Measurements from ENCODE around the gene STRBP. TPM values are rescaled to one million over a fixed set of nuclear protein-coding genes. Genes with fewer than 3 reads are reported as not detected.
"Not testable (repeated sequence)": the region's sequence is repeated elsewhere in the genome, so short reads cannot be mapped to it uniquely, and the experiment has no call there.

STRBP gene
- total RNA-seq, 1 donor from 2014 or later, result 11.7 TPM

- H3K27ac Mint-ChIP-seq (ENCODE audit: unreplicated experiment), result no peak overlapping the region
- TF ChIP-seq CTCF (IDR thresholded peaks at IDR 0.05), result no peak
- H3K27me3 Mint-ChIP-seq (ENCODE audit: low read depth), result no peaks in the 10 kb centered on the region
- DNase-seq (ENCODE audit: low spot score), result no peak
- peaks cover 3% of the 10 kb centered on the region for H3K36me3 Mint-ChIP-seq (ENCODE audit: low read depth)
- no peak overlapping the region for H3K4me3 Mint-ChIP-seq (ENCODE audit: unreplicated experiment)
- no peaks in the 10 kb centered on the region for H3K9me3 Mint-ChIP-seq (ENCODE audit: low read depth)
- no peaks in the 10 kb centered on the region for H3K4me1 Mint-ChIP-seq (ENCODE audit: low read depth)
These were observed 62.3 kb downstream of the STRBP start for GRCh38 chr9:123206065-123206464.

- DNase-seq (ENCODE audit: low spot score), result no peak
- Mint-ChIP-seq H3K36me3 (ENCODE audit: low read depth) (peaks cover 3% of the 10 kb centered on the region), H3K4me3 (ENCODE audit: unreplicated experiment) (no peak overlapping the region), H3K27ac (ENCODE audit: unreplicated experiment) (no peak overlapping the region), H3K27me3 (ENCODE audit: low read depth) (no peaks in the 10 kb centered on the region), H3K9me3 (ENCODE audit: low read depth) (no peaks in the 10 kb centered on the region), H3K4me1 (ENCODE audit: low read depth) (no peaks in the 10 kb centered on the region)
- no peak for TF ChIP-seq CTCF (IDR thresholded peaks at IDR 0.05)
These were observed 67.3 kb downstream of the STRBP start for GRCh38 chr9:123201083-123201482.

GRCh38 chr9:123200469-123200868 is 67.9 kb downstream of the STRBP start:
- H3K4me1 Mint-ChIP-seq (ENCODE audit: low read depth); H3K9me3 Mint-ChIP-seq (ENCODE audit: low read depth); H3K4me3 Mint-ChIP-seq (ENCODE audit: unreplicated experiment); DNase-seq (ENCODE audit: low spot score); H3K27me3 Mint-ChIP-seq (ENCODE audit: low read depth); H3K27ac Mint-ChIP-seq (ENCODE audit: unreplicated experiment); H3K36me3 Mint-ChIP-seq (ENCODE audit: low read depth): not testable (repeated sequence)

GRCh38 chr9:123196124-123196523 is 72.3 kb downstream of the STRBP start:
- no peaks in the 10 kb centered on the region for H3K9me3 Mint-ChIP-seq (ENCODE audit: low read depth)
- no peaks in the 10 kb centered on the region for H3K4me1 Mint-ChIP-seq (ENCODE audit: low read depth)
- H3K27ac Mint-ChIP-seq (ENCODE audit: unreplicated experiment), result no peak overlapping the region
- H3K4me3 Mint-ChIP-seq (ENCODE audit: unreplicated experiment), result no peak overlapping the region
- H3K27me3 Mint-ChIP-seq (ENCODE audit: low read depth), result no peaks in the 10 kb centered on the region
- H3K36me3 Mint-ChIP-seq (ENCODE audit: low read depth), result peaks cover under 1% of the 10 kb centered on the region
- DNase-seq (ENCODE audit: low spot score), result no peak
- TF ChIP-seq CTCF (IDR thresholded peaks at IDR 0.05), result no peak

GRCh38 chr9:123194023-123194422 is 74.4 kb downstream of the STRBP start:
- no peaks in the 10 kb centered on the region for H3K27me3 Mint-ChIP-seq (ENCODE audit: low read depth)
- TF ChIP-seq CTCF (IDR thresholded peaks at IDR 0.05), result no peak
- no peaks in the 10 kb centered on the region for H3K4me1 Mint-ChIP-seq (ENCODE audit: low read depth)
- H3K4me3 Mint-ChIP-seq (ENCODE audit: unreplicated experiment), result no peak overlapping the region
- H3K27ac Mint-ChIP-seq (ENCODE audit: unreplicated experiment), result no peak overlapping the region
- DNase-seq (ENCODE audit: low spot score), result no peak
- H3K36me3 Mint-ChIP-seq (ENCODE audit: low read depth), result no peaks in the 10 kb centered on the region
- H3K9me3 Mint-ChIP-seq (ENCODE audit: low read depth), result no peaks in the 10 kb centered on the region

GRCh38 chr9:123191680-123192079 is 76.7 kb downstream of the STRBP start:
- Mint-ChIP-seq H3K36me3 (ENCODE audit: low read depth) (peaks cover 2% of the 10 kb centered on the region), H3K4me3 (ENCODE audit: unreplicated experiment) (no peak overlapping the region), H3K4me1 (ENCODE audit: low read depth) (no peaks in the 10 kb centered on the region), H3K27ac (ENCODE audit: unreplicated experiment) (no peak overlapping the region), H3K9me3 (ENCODE audit: low read depth) (peaks cover 4% of the 10 kb centered on the region), H3K27me3 (ENCODE audit: low read depth) (no peaks in the 10 kb centered on the region)
- no peak for DNase-seq (ENCODE audit: low spot score)
- TF ChIP-seq CTCF (IDR thresholded peaks at IDR 0.05), result no peak
